T-helper 22 cell (primary cell): ENCODE results near the gene PHKG2.

Source experiments
- DNase-seq: peaks from one replicate; pipeline ENCODE4 v3.0.0-alpha.2; 2020; ENCODE audit warnings: low read depth

The PHKG2 gene

DNA sequence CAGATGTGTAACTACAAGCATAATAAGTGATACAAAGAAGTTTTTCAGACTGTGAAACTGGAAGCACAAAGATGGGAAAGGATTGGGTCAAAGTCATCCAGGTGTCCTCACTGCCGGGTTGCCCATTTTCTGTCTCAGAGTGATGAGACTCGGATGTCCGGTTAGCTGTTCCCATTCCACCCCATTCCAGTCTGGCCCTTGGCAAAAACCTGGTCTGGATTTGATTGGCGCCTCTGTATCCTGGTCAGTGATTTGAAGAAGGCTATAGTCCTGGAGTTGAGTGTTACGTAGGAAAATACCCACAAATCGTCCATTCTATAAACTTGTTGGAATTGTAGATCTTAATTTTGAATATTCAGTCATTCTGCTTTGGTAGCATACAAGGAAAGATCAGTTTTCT is 19.9 kb upstream of the PHKG2 start:
- DNase-seq: no peak

GRCh38 chr16:30728899-30729672 is 19.1 kb upstream of the PHKG2 start:
- no peak for DNase-seq

GRCh38 chr16:30731411-30731810 is 16.8 kb upstream of the PHKG2 start:
- no peak for DNase-seq

DNA sequence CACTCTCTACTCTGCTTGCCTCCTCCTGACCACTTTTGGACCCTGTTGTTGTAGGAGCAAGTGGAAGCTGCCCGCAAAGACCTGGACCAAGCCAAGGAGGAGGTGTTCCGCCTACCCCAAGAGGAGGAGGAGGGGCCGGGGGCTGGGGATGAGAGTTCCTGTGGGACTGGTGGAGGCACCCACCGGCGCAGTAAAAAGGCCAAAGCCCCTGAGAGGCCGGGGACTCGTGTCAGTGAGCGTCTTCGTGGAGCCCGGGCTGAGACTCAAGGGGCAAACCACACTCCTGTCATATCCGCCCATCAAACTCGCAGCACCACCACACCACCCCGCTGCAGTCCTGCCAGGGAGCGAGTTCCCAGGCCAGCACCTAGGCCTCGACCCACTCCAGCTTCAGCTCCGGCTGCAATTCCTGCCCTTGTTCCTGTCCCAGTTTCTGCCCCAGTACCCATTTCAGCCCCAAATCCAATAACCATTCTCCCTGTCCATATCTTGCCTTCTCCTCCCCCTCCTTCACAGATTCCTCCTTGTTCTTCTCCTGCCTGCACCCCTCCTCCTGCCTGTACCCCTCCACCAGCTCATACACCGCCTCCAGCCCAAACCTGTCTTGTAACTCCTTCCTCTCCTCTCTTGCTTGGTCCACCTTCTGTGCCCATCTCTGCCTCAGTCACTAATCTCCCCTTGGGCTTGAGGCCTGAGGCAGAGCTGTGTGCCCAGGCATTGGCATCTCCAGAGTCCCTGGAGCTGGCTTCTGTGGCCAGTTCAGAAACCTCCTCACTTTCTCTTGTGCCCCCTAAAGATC is 11.0 kb upstream of the PHKG2 start:
- DNase-seq: no peak

DNA sequence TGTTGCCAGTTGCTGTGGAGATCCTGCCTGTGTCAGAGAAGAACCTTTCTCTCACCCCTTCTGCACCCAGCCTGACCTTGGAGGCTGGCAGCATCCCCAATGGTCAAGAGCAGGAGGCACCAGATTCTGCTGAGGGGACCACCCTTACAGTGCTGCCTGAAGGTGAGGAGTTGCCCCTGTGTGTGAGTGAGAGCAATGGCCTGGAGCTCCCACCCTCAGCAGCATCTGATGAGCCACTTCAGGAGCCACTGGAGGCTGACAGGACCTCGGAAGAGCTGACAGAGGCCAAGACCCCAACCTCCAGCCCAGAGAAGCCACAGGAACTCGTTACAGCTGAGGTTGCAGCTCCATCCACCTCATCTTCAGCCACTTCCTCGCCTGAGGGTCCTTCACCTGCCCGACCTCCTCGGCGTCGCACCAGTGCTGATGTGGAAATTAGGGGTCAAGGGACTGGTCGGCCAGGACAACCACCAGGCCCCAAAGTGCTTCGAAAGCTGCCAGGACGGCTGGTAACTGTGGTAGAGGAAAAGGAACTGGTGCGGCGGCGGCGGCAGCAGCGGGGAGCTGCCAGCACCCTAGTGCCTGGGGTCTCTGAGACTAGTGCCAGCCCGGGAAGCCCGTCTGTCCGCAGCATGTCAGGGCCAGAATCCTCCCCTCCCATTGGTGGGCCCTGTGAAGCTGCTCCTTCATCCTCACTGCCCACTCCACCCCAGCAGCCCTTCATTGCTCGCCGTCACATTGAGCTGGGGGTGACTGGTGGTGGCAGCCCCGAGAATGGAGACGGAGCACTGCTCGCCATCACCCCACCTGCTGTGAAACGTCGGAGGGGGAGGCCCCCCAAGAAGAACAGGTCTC is 10.2 kb upstream of the PHKG2 start:
- no peak for DNase-seq

DNA sequence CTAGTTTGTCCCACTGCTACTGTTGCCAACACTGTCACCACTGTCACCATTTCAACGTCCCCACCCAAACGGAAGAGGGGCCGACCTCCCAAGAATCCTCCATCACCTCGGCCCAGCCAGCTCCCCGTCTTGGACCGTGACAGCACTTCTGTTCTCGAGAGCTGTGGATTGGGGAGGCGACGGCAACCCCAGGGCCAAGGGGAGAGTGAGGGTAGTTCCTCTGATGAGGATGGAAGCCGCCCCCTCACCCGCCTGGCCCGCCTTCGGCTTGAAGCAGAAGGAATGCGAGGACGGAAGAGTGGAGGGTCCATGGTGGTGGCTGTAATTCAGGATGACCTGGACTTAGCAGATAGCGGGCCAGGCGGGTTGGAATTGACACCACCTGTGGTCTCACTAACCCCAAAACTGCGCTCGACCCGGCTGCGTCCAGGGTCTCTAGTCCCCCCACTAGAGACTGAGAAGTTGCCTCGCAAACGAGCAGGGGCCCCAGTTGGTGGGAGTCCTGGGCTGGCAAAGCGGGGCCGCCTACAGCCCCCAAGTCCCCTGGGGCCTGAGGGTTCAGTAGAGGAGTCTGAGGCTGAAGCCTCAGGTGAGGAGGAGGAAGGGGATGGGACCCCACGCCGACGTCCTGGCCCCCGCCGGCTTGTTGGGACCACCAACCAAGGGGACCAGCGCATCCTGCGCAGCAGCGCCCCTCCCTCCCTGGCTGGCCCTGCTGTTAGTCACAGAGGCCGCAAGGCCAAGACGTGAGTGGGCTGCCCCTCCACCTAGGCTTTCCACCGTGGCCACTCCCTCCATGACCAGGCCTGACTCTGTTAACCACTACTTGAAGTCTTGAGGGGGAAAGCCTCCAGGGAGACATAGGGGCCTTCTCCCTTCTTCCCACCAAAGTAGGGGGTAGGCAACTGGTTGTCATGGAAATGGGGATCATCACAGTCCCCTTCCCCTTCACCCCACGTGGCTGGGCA is 9.0 kb upstream of the PHKG2 start:
- no peak for DNase-seq

DNA sequence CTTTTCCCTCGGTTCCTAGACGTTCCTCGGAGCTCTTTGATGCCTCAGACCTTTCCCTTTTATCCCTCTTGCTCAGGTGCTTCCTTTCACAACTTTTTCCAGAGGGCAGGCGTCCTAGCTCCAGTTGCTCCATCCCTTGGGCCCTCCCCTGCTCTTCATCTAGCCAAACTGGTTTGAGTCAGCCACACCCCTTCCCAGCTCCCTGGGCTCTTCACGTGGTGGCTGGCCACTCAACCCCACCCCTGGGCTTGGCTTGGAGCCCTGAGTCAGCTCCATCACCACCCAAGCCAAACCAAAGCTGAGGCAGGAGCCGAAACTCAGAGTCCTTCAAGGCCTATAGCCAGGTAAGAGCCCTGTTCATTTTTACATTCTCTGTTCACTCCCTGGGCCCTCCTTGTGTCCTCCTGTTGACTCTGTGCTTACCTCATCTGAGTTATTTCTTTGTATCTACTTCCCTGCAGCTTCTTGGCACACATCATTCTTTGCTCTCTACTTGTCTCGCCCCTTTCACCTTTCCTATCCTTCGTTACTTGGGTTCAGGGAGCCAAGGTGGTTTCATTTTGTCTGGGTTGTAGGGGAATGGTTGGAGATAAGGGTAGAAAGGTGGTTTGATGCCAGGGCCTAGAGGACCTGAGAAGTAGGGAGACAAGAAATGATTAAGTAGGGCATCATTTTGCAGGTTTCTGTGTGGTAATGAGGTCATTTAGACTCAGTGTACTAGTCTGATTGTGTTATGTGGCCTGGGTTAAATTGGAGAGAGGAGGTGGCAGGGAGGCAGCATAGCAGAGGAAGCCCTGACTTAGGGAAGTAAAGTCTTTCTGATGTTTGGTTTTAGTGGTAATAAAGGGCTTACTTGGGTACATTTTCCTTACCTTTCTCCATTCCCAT is 7.6 kb upstream of the PHKG2 start:
- no peak for DNase-seq

DNA sequence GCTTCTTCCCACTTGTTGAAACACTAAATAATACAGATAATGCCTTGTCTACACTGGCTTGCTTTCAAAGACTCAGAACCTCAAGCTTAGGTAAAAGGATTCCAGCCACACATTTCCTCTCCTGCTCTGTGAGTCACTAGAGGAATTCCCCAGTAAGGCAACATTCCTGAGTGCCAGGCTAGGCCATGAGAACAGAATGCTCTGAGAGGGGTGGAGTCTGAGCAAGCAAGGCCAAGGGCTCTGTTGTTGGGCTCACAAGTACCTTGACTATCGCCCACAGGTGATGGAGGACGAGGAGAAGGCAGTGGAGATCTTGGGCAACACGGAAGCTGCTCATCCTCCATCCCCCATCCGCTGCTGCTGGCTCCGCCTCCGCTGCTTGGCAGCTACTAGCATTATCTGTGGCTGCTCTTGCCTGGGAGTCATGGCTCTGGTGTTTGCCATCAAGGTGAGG is 6.7 kb upstream of the PHKG2 start:
- no peak for DNase-seq

DNA sequence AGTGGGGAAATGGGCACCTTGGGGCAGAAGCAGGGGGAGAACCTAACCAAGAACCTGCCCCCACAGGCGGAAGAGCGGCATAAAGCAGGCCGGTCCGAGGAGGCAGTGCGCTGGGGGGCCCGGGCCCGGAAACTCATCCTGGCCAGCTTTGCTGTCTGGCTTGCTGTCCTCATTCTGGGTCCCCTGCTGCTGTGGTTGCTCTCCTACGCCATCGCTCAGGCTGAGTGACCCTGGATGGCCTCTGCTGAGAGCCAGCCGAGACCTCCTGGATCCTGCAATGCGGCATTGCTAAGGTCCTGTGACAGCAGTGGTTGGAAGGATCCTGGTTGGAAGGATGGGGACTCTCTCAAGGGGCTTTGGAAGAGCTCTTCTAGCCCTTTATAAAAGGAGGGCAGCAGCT is 4.5 kb upstream of the PHKG2 start:
- no peak for DNase-seq

- no peak for DNase-seq
These were observed 4.0 kb upstream of the PHKG2 start for GRCh38 chr16:30744183-30744582.

DNA sequence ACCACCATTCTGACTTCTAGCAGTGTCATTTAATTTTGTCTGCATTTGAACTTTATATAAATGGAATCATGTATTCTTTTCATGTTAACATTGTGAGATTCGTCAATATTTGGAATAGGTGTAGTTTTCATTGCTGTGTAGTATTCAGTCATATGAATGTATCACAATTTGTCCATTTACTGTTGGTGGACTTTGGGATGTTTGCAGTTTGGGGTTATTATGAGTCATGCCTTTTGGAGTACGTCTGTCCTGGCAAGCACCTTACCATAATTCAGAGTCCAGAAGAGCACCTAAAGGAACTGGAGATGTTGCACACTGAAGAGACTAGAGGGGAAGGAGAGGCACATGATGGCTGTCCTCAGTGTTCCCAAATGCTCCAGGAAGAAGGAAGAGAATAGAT is 3.1 kb upstream of the PHKG2 start:
- no peak for DNase-seq

- no peak for DNase-seq
These were observed 1.5 kb upstream of the PHKG2 start for GRCh38 chr16:30746638-30747175.

DNA sequence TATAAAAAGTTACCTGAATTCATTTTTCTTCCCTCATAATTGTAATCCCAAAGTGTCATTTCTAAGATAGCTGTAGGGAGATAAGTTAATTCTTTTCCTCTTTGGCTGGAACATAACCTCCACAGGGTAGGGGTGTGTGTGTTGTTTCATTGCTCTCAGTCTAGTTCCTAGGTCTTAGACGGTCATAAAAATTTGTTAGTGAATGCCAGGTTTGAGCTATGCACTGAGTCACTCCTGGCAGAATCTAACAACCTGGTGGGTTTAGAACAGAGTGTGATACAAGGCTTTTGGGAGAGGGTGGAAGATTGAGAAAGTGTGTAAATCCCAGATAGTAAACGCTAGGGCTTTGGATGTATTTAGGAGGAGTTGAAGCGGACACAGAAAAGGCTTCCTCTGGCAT is 894 bp upstream of the PHKG2 start:
- no peak for DNase-seq

DNA sequence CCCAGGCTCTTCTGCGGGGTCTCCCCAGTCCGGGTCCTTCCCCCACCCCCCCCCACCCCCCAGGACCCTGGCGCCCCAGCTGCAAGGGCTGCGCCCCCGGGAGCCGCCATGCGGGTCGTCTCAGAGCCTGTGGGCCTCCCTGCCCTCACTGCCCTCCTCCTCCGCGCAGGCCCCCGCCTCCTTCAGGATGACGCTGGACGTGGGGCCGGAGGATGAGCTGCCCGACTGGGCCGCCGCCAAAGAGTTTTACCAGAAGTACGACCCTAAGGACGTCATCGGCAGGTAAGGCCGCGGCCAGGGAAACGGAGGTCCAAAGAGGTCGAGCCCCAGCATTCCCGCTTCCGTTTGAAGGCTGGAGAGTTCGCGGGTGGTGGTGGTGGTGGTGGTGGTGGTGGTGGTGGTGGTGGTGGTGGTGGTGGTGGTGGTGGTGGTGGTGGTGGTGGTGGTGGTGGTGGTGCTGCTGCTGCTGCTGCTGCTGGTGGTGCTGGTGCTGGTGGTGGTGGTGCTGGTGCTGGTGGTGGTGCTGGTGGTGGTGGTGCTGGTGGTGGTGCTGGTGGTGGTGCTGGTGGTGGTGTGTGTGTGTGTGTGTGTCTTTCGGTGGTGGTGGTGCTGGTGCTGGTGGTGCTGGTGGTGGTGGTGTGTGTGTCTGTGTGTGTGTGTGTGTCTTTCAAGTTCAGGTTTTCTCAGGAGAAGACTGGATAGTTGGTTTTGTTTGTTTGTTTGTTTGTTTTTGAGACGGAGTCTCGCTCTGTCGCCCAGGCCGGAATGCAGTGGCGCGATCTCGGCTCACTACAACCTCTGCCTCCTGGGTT is 615 bp downstream of the PHKG2 start:
- no peak for DNase-seq

DNA sequence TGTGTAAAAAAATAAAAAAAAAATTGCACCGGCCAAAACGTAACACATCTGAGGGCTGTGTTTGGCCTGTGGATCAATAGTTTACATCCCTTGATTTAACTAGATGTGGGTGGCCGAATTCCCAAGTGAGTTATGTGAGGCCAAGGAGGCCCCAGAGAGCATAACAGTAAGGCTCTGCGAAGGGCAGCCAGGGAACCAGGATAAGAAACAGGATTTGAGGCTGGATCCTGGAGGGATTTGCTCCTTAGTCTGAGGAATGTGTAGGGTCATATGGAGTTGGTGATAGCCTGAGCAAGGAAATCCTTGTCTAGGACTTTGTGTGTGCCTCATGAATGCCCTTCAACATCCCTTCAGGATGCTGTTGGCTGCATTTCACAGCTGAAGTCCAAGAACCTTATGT is 2.0 kb downstream of the PHKG2 start:
- no peak for DNase-seq

- no peak for DNase-seq
These were observed 2.7 kb downstream of the PHKG2 start for GRCh38 chr16:30750876-30751465.

GRCh38 chr16:30753596-30753995 is 5.4 kb downstream of the PHKG2 start:
- DNase-seq: no peak

- DNase-seq: no peak
These were observed 7.9 kb downstream of the PHKG2 start for GRCh38 chr16:30755955-30756780.
